SW 1271 (cell line): ENCODE measurements around the gene ANKS1B.
"Not testable (repeated sequence)": the region's sequence is repeated elsewhere in the genome, so short reads cannot be mapped to it uniquely, and the experiment has no call there.

Experiments
- DNase-seq, 2 experiments: peaks; one replicate each; lab custom pipeline; 2025; lab: John Stamatoyannopoulos, UW

The ANKS1B gene

GRCh38 chr12:99704458-99704857 is 280.3 kb downstream of the ANKS1B start:
- no peak for DNase-seq

DNA sequence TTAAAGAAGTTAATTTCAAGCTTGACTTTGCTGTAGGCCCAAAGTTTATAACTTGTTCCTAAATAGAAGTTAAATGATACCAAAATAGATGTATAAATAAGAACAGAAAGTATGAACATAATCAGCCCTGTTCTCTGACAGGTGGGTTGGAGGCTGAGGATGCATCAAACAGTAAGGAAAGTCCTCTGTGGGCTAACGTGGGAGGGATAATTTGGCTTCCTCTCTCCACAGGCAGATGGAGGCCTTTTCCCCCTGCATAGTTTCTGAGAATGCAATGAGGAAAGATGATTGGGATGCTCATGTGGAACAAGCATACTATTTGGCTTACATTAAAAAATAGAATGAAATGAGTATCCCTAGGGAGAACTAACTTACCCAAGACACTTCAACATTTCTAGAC is 280.7 kb downstream of the ANKS1B start:
- no peak for DNase-seq

- no peak for DNase-seq
Measured at GRCh38 chr12:99700032-99700431, 284.7 kb downstream of the ANKS1B start.

- no peak for DNase-seq
Measured at GRCh38 chr12:99695050-99695449, 289.7 kb downstream of the ANKS1B start.

DNA sequence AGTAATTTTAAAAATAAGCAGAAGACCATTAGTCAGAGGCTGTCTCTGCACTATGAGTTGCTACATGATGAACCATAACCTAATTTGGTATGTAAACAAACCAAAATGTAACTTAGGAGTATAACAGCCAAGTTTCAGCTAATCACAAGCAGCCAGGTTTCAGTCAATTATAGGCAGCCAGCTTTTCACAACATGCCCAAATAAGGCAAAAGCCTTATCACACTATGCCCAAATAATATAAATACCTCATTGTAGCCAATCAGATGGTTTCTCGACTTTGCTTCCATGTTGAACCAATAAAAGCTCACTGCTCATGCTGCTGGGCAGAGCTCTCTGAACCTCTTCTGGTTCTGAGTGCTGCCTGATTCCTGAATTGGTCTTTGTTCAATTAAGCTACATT is 298.6 kb downstream of the ANKS1B start:
- no peak for DNase-seq

DNA sequence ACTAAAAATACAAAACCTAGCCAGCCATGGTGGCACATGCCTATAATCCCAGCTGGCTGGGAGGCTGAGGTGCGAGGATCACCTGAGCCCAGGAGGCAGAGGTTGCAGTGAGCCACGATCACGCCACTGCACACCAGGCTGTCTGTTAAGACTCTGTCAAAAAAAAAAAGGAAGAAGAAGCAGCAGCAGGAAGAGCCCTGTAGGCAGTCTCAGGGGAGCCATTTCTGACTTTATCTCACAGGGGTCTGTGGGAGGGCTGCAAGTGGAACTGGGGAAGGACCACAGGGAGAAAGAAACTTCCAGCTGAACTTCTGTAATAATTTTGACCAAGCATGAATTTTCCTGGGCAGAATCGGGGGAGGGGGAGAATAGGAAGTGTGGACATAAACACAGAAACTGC is 304.5 kb downstream of the ANKS1B start:
- DNase-seq: no peak

DNA sequence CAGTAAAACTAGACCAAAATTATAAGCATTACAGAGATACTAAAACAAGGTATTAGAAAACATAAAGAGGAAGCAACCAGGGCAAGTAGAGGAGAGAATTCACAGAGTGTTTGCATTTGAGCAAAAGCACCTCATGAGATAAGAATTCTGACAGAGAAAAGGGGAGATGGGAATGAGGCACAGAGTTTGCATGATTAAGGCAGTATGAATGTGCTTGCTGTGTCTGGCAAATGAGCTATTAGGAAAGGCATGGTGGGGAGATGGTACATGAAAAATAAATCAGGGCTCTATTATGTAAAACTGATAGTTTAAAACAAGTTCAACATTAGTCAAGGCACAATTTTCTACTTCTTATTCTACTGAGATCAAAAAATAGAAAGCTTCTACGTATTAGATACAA is 314.1 kb downstream of the ANKS1B start:
- DNase-seq: no peak

- DNase-seq: peak in 1 of 2 experiments; percentile 1
Measured at GRCh38 chr12:99658671-99659349, 325.9 kb downstream of the ANKS1B start.

DNA sequence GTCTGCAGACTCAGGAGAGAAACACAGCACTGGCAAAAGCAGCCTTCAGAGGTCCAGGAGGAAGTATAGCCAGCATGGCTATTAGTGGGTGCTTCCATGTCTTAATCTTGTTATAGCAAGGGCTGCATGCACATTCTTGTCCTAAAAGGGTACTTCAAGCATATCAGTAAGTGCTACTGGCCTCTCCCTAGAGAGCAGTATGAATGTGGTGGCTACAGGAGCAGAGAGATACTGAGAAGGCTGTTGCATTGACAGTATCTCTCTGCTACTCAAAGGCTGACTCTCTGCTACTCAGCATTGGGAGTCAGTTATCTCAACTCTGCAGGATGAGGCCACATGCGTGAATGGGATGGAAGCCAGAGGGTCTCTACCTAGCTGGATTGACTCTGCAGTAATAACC is 335.2 kb downstream of the ANKS1B start:
- DNase-seq: no peak

- no peak for DNase-seq
Measured at GRCh38 chr12:99648183-99648582, 336.6 kb downstream of the ANKS1B start.

- no peak for DNase-seq
Measured at GRCh38 chr12:99647453-99647852, 337.3 kb downstream of the ANKS1B start, which contains the start of gene GARIN6. TSS of gene GARIN6 (plus strand) at chr12:99647753. CDS start at chr12:99648175, 422 bp downstream.

GRCh38 chr12:99644629-99645028 is 340.1 kb downstream of the ANKS1B start:
- DNase-seq: no peak

DNA sequence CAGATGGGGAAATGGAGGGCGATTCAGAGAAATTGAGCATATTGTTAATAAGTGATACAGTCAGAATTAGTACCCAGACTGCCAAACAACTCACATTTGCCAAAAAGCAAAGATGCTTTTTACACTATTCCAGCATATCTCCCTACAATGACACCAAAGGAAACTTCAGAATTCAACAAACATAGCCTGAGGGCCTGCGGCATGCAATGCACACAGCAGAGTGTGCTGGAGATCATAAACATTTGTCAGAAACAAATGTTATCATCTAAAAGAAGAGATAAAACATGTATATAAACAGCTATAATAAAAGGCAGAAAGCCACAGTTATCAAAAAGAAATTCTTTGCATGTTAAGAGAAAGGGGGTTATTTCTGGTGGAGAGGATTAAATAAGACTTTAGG is 357.3 kb downstream of the ANKS1B start:
- no peak for DNase-seq

DNA sequence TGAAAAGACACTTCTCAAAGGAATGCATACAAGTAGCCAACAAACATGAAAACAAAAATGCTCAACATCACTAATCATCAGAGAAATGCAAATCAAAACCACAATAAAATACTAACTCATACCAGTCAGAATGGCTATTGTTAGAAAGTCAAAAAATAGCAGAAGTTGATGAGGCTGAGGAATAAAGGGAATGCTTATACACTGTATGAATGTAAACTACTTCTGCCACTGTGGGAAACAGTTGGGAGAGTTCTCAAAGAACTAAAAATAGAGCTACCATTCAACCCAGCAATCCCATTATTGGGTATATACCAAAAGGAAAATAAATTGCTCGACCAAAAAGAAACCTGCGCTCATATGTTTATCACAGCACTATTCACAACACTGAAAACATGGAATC is 360.1 kb downstream of the ANKS1B start:
- DNase-seq: not testable (repeated sequence)

DNA sequence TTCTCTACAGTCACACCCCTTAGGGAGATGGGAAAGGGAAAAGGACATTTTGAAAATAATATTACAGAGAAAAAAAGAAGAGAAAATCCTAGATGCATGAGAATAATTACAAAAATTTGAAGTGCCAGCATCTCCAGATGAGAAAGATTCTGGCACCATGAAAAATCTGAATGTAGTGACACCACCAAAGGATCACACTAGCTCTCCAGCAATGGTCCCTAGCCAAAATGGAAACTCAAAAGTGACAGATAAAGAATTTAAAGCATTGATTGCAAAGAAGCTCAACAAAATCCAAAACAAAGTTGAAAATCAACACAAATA is 364.6 kb downstream of the ANKS1B start:
- no peak for DNase-seq

- peak in 1 of 2 experiments; percentile 5 for DNase-seq
Measured at GRCh38 chr12:99619389-99620158, 365.2 kb downstream of the ANKS1B start.

- no peak for DNase-seq
Measured at GRCh38 chr12:99618657-99619056, 366.1 kb downstream of the ANKS1B start.

DNA sequence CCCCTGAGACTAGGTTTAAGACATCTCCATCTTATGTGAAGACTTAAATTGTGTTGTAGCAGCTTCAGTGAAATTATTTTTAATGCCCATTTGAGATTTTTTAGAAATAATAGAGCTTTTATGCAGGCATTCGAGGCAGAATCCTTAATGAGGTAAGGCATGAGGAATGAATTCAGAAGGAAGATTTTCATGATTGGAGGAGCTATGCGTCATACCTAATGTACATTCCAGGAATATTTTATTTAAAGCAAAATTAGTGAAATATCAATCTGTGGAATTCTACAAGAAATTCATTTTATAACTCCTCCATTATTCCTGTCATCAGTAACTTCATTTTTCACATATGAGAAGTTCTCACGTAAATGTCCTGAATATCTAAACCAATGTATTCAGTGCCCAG is 373.1 kb downstream of the ANKS1B start:
- no peak for DNase-seq

- peak in 1 of 2 experiments; percentile 7 for DNase-seq
Measured at GRCh38 chr12:99611117-99611516, 373.6 kb downstream of the ANKS1B start.

DNA sequence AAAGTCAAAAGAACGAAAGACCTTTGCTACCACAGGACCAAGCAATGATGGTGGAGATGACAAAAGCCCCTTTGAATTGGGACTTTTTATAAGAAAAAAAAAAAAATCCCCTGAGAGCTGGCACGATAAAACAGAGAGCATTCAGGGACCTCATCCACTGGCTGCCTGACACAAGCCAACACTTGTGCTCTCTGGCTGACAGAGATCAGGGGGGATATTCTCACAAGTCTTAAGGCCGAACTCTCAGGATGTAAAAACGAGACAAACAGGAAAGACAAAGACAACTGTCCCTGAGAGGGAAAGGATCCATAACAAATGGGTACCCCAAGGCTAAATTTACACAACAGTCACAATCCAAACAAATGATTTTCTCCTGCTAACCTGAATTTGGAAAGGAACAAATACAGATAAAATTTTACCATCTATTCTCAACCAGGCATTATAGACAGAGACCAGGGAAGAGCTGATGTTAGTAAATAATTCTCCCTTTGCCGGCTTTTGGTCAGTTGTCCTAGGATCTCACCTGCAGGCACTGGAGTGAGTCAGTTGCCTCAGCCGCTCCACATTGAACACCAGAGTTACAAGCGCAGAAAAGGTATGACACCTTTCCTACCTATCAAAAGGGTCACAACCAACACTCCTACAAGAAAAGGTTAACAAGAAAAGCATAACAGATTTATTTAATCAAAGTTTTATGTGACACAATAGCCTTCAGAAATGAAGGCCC is 375.1 kb downstream of the ANKS1B start:
- no peak for DNase-seq

GRCh38 chr12:99600388-99600787 is 384.3 kb downstream of the ANKS1B start:
- no peak for DNase-seq

GRCh38 chr12:99598785-99599184 is 386.0 kb downstream of the ANKS1B start:
- DNase-seq: no peak

DNA sequence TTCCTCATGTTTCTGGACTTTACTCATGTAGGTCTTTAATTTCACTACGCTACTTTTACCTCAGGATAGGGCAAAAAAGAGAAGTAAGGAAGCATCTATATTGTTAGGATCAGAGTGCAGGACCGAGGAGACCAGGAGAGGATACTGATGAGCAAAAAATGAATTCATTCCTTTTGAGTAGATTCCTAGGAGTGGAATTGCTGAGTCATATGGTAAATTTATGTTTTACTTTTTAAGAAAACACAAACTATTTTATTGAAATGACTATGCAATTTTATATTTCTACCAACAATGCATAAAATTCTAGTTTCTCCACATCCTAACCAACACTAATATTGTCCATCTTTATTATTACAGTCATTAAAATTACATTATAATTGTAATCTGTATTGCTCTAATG is 388.0 kb downstream of the ANKS1B start:
- no peak for DNase-seq
